Ishikawa (cell line): ENCODE results near the gene ZNF160.

Experiments used
- CEBPB ChIP-seq: IDR thresholded peaks from 2 replicates; pipeline ENCODE4 v1.6.1; 2012
- CREB1 ChIP-seq: IDR thresholded peaks from 2 replicates; pipeline ENCODE4 v1.6.1; 2012; ENCODE audit warnings: low read depth
- EGR1 ChIP-seq: IDR thresholded peaks from 2 replicates; pipeline ENCODE4 v1.6.1; 2012
- EP300 ChIP-seq: IDR thresholded peaks from 2 replicates; pipeline ENCODE4 v1.6.1; 2012; ENCODE audit warnings: borderline replicate concordance
- FOXM1 ChIP-seq: IDR thresholded peaks from 2 replicates; pipeline ENCODE4 v1.6.1; 2012; ENCODE audit warnings: low read depth, borderline replicate concordance
- NFIC ChIP-seq: IDR thresholded peaks from 2 replicates; pipeline ENCODE4 v1.6.1; 2012
- RAD21 ChIP-seq: IDR thresholded peaks from 2 replicates; pipeline ENCODE4 v1.6.1; 2012; ENCODE audit warnings: low read depth
- TAF1 ChIP-seq: IDR thresholded peaks from 2 replicates; pipeline ENCODE4 v1.6.1; 2012; ENCODE audit warnings: low read depth, mild to moderate bottlenecking
- TCF12 ChIP-seq: IDR thresholded peaks from 2 replicates; pipeline ENCODE4 v1.6.1; 2012; ENCODE audit warnings: low read depth
- TEAD4 ChIP-seq: IDR thresholded peaks from 2 replicates; pipeline ENCODE4 v1.6.1; 2012
- YY1 ChIP-seq: IDR thresholded peaks from 2 replicates; pipeline ENCODE4 v1.6.1; 2012; ENCODE audit warnings: low read depth
- ZBTB7A ChIP-seq: IDR thresholded peaks from 2 replicates; pipeline ENCODE4 v1.6.1; 2012; ENCODE audit warnings: low read depth
- TF ChIP-seq, protein P1 (sequence below): IDR thresholded peaks from 2 replicates; pipeline ENCODE4 v1.6.1; 2012
- TF ChIP-seq, protein P2 (sequence below): IDR thresholded peaks from 2 replicates; pipeline ENCODE4 v1.6.1; 2012
- TF ChIP-seq, protein P3 (sequence below): IDR thresholded peaks from 2 replicates; pipeline ENCODE4 v1.6.1; 2012; ENCODE audit warnings: low read depth, mild to moderate bottlenecking

Gene ZNF160

DNA sequence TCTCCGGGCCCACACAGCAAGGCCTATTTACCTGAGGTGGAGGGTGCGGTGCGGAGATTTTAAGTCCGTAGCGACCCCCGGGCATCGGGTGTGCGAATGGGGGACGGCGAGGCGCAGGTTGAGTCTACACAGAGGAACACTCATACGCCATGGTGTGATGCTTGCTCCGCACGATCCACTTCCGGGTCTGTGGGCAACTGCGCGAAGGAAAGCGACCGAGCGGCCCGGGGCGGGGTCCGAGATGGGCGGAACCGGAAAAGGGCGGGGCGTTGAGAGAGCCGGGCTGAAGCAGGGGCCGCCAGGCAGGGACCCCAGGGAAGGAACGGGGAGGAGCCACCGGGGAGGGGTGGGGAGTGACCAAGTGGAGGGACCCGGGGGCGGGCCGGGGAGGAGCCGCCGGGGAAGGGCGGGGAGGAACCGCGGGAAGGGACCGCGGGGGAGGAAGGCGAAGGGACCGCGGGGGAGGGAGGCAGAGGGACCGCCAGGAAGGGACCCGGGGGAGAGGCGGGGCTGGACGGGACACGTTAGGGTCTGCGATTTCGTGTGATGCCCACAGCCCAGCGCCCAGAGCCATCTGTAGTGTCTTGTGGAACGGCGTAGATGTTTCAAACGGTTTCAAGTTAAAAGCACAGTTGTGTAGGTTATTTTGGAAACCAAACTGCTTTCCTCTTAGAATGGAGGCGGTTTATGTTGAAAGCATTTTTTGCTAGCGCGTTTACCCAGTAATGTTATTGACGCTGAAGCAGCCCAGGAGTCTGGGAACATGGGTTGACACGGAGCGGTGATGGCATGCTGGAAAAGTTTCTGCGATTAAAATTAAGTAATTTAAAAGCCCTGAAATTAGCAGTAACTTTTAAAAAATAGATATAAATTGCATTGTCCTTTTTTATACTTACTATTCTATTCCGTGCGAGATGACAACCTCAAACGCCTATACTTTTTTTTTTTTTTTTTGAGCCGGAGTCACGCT lies at the start of gene ZNF160:
Gene ZNF160, minus strand, starts transcription at position 189 of the 970 bp plus-strand sequence. CDS start 17,146 bp downstream, outside the sequence.
- TF ChIP-seq FOXM1: no peak
- no peak for TF ChIP-seq EP300
- TF ChIP-seq TEAD4: no peak
- no peak for TF ChIP-seq CEBPB
- TF ChIP-seq, protein P1, sequence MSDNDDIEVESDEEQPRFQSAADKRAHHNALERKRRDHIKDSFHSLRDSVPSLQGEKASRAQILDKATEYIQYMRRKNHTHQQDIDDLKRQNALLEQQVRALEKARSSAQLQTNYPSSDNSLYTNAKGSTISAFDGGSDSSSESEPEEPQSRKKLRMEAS: peak; percentile 44; the same call in 1 of the 2 replicates
- peak; percentile 68 for TF ChIP-seq EGR1
- 0 out of 2 replicates have a peak, but pooled peaks have one; percentile 19 for TF ChIP-seq TCF12
- peak; percentile 77 for TF ChIP-seq YY1
- TF ChIP-seq, protein P2, sequence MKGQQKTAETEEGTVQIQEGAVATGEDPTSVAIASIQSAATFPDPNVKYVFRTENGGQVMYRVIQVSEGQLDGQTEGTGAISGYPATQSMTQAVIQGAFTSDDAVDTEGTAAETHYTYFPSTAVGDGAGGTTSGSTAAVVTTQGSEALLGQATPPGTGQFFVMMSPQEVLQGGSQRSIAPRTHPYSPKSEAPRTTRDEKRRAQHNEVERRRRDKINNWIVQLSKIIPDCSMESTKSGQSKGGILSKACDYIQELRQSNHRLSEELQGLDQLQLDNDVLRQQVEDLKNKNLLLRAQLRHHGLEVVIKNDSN: no peak
- peak; percentile 76; the same call in 1 of the 2 replicates for TF ChIP-seq TAF1
- TF ChIP-seq ZBTB7A: peak; percentile 62; the same call in 1 of the 2 replicates

DNA sequence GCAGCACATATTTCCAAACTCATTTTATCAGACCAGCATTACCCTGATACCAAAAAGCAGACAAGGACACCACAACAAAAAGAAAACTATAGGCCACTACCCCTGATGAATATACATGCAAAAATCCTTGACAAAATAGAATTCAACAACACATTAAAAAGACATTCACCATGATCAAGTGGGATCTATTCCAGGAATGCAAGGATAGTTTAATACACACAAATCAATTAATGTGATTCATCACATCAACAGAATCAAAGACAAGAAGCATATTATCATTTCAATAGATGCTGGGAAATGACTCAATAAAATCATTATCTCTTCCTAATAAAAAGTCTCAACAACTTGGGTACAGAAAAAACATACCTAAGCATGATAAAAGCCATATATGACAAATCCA lies 44.4 kb upstream of the ZNF160 start:
- TF ChIP-seq NFIC: no peak

DNA sequence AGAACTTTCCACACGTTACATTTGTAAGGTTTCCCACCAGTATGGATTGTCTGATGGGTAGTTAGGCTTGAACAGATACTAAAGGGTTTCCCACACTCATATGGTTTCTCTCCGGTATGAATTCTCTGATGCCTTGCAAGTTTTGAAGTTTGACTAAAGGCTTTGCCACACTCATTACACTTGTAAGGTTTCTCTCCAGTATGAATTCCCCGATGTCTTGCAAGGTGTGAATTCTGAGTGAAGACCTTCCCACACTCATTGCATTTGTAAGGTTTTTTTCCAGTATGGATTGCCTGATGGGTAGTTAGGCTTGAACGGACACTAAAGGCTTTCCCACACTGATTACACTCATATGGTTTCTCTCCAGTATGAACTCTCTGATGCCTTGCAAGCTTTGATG lies 37.1 kb upstream of the ZNF160 start:
- TF ChIP-seq CREB1 (no peak), FOXM1 (no peak), TCF12 (no peak), TEAD4 (no peak), CEBPB (no peak)
- TF ChIP-seq, protein P1: no peak
- TF ChIP-seq, protein P3, sequence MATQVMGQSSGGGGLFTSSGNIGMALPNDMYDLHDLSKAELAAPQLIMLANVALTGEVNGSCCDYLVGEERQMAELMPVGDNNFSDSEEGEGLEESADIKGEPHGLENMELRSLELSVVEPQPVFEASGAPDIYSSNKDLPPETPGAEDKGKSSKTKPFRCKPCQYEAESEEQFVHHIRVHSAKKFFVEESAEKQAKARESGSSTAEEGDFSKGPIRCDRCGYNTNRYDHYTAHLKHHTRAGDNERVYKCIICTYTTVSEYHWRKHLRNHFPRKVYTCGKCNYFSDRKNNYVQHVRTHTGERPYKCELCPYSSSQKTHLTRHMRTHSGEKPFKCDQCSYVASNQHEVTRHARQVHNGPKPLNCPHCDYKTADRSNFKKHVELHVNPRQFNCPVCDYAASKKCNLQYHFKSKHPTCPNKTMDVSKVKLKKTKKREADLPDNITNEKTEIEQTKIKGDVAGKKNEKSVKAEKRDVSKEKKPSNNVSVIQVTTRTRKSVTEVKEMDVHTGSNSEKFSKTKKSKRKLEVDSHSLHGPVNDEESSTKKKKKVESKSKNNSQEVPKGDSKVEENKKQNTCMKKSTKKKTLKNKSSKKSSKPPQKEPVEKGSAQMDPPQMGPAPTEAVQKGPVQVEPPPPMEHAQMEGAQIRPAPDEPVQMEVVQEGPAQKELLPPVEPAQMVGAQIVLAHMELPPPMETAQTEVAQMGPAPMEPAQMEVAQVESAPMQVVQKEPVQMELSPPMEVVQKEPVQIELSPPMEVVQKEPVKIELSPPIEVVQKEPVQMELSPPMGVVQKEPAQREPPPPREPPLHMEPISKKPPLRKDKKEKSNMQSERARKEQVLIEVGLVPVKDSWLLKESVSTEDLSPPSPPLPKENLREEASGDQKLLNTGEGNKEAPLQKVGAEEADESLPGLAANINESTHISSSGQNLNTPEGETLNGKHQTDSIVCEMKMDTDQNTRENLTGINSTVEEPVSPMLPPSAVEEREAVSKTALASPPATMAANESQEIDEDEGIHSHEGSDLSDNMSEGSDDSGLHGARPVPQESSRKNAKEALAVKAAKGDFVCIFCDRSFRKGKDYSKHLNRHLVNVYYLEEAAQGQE: no peak

DNA sequence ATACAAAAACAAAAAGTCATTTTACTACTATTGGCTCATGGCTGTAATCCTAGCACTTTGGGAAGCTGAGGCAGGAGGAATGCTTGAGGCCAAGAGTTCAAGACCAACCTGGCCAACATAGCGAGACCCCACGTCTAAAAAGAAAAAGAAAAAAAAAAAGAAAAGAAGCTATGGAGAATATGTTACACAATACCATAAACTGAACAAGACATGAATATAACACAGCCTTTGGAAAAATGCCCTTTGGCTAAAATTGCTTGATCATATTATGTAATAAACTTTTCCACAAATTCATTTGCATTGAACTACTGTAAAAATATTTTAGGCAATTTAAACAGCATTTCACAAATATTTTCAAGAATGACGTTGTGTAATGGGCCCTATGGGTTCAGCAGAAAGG lies 33.2 kb upstream of the ZNF160 start:
- TF ChIP-seq RAD21 (no peak), TAF1 (no peak), TCF12 (no peak), EP300 (no peak), YY1 (no peak), TEAD4 (no peak), EGR1 (no peak), CEBPB (no peak), NFIC (no peak), FOXM1 (no peak), ZBTB7A (no peak), CREB1 (no peak)
- TF ChIP-seq, protein P2: no peak
- TF ChIP-seq, protein P1: no peak
- TF ChIP-seq, protein P3: no peak

DNA sequence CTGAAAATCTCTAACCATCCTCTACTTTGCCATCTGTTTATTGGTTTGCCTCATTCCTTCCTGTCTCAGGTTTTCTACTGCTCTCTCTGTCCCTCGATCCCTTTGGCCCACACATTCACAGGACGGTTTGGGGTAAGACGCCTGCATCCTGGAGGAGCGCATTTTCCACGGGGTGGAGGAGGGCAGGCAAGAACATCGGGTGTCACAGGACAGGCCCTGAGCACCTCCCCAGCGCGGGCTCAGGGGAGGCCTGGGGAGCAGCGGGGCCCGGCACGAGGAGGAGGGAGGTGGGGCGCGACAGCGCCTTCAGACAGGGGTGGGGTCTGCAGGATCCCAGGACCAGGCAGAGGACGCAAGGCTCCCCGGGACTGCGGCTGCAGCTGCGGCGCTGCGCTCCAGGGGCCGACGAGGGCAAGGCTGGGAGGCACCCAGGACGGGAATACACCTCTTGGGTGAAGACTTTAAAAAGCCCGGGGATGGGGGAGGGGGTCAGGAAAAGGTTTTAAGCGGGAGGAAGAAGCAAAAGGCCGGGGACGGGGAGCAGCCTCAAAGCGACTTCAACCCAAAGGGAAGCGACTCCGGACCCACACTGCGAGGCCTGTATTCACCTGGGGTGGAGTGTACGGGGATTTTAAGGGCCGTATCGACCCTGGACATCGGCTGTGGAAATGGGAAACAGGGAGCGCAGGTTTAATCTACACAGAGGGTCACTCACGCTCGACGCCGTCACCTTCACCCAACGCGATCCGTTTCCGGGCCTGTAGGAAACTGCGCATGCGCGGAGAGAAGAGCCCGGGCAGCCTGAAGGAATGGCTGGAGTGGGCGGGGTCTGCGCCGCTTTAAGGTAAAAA lies 29.1 kb upstream of the ZNF160 start, which contains the start of gene ZNF415:
Gene ZNF415, minus strand, starts transcription at position 770 of the 851 bp plus-strand sequence. CDS start 10,234 bp downstream, outside the sequence.
- TF ChIP-seq TCF12 (no peak), YY1 (0 out of 2 replicates have a peak, but pooled peaks have one; percentile 20)
- TF ChIP-seq, protein P1: peak; percentile 69
